Activated naive CD8-positive, alpha-beta T cell treated with anti-CD3 and anti-CD28 coated beads for 36 hours (primary cell): ENCODE measurements around the gene UCN2. TPM values are rescaled to one million over a fixed set of nuclear protein-coding genes. Genes with fewer than 3 reads are reported as not detected.

Experiments used
- total RNA-seq, 2 experiments: library from RNA; stranded (reverse); gene quantifications; one replicate each; pipeline ENCODE4 v1.2.3, GENCODE V29; 2021

UCN2 gene
- total RNA-seq, 2 experiments from 2014 or later: not detected

Other genes with a start within 250 kb of the UCN2 start
- gene SPINK8, start 230.1 kb downstream of the UCN2 start, total RNA-seq: not detected
- not detected for gene FBXW12, start 191.6 kb downstream of the UCN2 start, total RNA-seq
- gene PLXNB1, start 133.7 kb downstream of the UCN2 start, total RNA-seq: 1 to 10 TPM; 1.6 to 2.4 TPM
- gene CCDC51, start 123.7 kb downstream of the UCN2 start, total RNA-seq: 10 to 100 TPM; 28.2 to 29.5 TPM
- gene TMA7, start 123.5 kb downstream of the UCN2 start, total RNA-seq: 100 to 1,000 TPM; 398 to 421 TPM
- gene ATRIP, start 117.0 kb downstream of the UCN2 start, total RNA-seq: 10 to 100 TPM; 17.3 to 17.9 TPM
- 10 to 100 TPM; 68.8 to 73.5 TPM for gene SHISA5, start 59.6 kb downstream of the UCN2 start, total RNA-seq
- 10 to 100 TPM; 33.7 to 36.1 TPM for gene PFKFB4, start 7.0 kb downstream of the UCN2 start, total RNA-seq
- 1 to 10 TPM; 1.4 to 1.8 TPM for gene COL7A1, start 31.5 kb upstream of the UCN2 start, total RNA-seq
- 100 to 1,000 TPM; 193 to 209 TPM for gene UQCRC1, start 45.9 kb upstream of the UCN2 start, total RNA-seq
- not detected for gene TMEM89, start 58.0 kb upstream of the UCN2 start, total RNA-seq
- 10 to 100 TPM; 16.6 to 18.4 TPM for gene SLC26A6, start 71.7 kb upstream of the UCN2 start, total RNA-seq
- 10 to 100 TPM; 18.2 to 18.6 TPM for gene CELSR3, start 99.1 kb upstream of the UCN2 start, total RNA-seq
- 10 to 100 TPM; 43.8 to 43.9 TPM for gene NCKIPSD, start 122.1 kb upstream of the UCN2 start, total RNA-seq
- 10 to 100 TPM; 42.6 to 49.9 TPM for gene IP6K2, start 153.4 kb upstream of the UCN2 start, total RNA-seq